HG03575 (cell line): ENCODE measurements around the gene NEGR1.

Experiments
- ATAC-seq: cut with Tn5 transposase; IDR thresholded peaks from one replicate; pipeline ENCODE4 v1.9.1; 2021; ENCODE audit not compliant: unreplicated experiment, insufficient number of reproducible peaks, low FRiP score; ENCODE audit errors: extremely low read depth

NEGR1 gene

GRCh38 chr1:71777094-71777493 lies 505.2 kb downstream of the NEGR1 start:
- no peak for ATAC-seq

DNA sequence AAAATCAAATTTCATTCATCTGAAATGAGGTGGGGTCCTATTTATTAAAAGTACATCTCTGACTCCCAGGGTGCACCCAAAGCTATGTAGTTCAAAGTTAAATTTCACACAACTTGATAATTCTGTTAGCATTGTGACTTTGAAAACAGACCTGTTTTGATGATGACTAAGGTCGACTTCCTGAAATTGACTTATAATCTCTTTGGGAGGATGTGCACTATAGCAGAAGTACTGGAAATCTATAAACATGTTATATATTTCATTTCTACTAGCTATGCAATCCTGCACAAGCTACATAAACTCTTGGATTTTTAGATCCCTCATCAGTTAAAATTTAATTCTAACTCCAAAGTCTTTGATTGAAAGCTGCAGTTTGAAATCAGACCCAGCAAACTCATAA lies 507.6 kb downstream of the NEGR1 start:
- no peak for ATAC-seq

- no peak for ATAC-seq
These were observed 512.2 kb downstream of the NEGR1 start for GRCh38 chr1:71770121-71770520.

- no peak for ATAC-seq
These were observed 515.6 kb downstream of the NEGR1 start for GRCh38 chr1:71766748-71767147.

DNA sequence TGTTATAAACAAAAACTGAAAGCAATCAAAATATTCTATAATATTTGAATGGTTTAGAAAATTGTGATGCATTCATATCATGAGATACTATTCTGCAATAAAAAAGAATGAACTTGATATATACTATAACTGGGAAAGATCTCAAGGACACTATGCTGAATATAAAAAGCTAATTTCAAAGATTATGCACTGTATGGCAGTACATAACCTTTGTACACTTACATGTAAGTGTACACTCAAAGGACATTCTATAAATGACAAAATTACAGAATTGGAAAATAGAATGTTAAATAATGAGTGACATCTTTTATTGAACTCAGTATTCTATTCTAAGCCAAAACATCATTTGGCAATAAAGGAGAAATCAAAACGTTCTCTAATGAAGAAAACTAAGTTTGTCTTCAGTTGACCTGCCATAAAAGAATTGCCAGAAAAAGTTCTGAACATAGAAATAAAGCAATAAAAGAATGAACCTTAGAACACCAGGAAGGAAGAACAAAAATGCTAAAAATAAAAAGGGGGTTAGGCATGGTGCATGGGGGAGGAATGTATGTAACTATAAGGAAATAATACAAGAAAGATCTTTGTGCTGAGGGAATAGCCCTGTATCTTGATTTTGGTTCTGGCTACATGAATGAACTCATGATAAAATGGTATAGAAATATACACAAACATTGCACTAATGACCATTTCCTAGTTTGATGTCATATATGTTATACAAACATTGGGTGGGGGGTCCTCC lies 519.7 kb downstream of the NEGR1 start:
- ATAC-seq, result no peak

- ATAC-seq, result no peak
These were observed 526.9 kb downstream of the NEGR1 start for GRCh38 chr1:71755441-71755840.

- no peak for ATAC-seq
These were observed 528.6 kb downstream of the NEGR1 start for GRCh38 chr1:71753746-71754145.

DNA sequence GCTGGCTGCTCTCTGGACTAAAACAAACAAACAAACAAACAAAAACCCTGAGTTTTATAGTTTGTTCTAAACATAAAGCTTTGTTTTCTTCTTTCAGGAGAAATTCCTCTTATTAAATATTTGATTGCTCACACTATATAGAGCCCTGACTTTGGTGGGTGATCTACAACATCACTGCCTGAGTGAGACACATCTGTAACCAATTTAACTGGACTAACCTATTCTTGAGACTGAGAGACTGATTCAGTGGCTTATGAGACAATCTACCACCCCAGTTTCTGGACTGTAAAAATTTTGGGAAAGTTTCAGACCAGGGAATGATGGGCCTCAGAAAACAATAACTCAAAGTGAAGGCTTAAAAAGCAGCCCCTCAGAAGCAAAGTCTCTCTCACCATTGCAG lies 537.0 kb downstream of the NEGR1 start:
- ATAC-seq, result no peak

DNA sequence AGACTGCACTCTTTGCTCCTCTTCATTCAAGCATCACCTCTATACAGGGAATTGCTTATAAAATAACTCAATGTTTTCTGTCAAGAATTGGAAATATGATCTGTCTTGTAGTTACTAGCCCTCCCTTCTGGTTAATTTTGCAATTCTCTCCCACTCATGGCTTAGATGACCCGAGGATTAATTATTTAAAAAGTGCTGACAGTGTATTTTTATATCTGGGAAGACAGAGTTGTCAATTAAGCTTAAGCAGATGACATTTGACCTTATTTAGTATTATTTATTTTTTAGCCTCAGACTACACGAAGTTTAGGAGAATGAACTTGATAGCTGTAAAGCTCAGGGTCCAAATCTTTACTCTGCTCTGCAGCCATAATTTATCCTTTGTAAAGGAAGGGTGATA lies 538.5 kb downstream of the NEGR1 start:
- no peak for ATAC-seq

GRCh38 chr1:71738910-71739309 lies 543.4 kb downstream of the NEGR1 start:
- ATAC-seq, result no peak

GRCh38 chr1:71738256-71738655 lies 544.1 kb downstream of the NEGR1 start:
- no peak for ATAC-seq

DNA sequence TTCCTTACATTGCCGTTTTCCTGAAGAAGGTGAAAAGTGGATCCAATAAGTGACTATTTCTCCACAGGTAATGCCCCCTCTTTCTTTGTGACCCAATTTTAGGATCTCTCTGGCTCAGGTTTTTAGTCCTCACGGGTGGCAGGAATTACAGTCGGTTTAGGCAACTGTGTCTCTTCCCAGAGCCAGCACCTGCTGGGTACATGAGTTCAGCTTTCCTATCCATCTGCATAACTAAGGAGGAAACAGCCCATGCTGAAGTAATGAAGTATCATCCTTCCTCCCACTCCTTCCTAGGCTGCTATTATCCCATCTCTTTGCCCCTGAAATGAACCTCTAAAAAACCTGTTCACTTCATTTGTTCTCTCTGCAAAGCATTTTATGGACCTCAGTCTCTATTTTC lies 544.6 kb downstream of the NEGR1 start:
- ATAC-seq, result no peak

- no peak for ATAC-seq
These were observed 549.2 kb downstream of the NEGR1 start for GRCh38 chr1:71733121-71733520.

- ATAC-seq, result no peak
These were observed 560.8 kb downstream of the NEGR1 start for GRCh38 chr1:71721532-71721931.

DNA sequence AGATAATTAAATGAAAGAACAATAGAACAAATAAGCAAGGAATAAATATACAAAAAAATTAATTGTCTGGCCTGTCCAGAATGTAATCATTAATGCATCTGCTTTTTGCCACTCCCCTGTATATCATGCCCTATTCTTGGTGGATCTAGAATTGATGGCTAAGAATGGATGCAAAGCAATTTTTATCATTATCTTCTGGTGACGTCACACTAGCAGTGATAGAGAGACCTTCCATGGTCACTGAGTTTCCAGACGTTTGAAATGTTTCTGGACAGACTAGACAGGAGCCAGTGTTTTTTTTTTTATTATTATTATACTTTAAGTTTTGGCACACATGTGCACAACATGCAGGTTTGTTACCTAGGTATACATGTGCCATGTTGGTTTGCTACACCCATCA lies 563.0 kb downstream of the NEGR1 start:
- no peak for ATAC-seq

GRCh38 chr1:71717186-71717585 lies 565.2 kb downstream of the NEGR1 start:
- no peak for ATAC-seq

DNA sequence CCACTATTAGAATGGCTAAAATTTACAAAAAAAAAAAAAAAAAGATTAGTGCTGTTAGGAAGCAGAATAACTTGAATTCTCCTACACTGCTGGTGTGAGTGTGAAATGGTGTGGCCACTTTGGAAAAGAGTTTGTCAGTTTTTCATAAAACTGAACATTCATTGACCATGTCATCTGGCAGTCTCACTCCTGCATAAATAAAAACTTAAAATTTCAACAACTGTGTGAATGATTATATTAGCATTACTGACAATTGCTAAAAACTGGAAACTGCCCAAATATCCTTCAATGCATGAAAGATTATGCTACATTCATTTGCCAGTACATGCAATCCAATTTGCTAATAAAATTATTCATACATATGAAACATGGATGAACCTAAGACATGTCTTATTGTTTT lies 570.9 kb downstream of the NEGR1 start:
- no peak for ATAC-seq

DNA sequence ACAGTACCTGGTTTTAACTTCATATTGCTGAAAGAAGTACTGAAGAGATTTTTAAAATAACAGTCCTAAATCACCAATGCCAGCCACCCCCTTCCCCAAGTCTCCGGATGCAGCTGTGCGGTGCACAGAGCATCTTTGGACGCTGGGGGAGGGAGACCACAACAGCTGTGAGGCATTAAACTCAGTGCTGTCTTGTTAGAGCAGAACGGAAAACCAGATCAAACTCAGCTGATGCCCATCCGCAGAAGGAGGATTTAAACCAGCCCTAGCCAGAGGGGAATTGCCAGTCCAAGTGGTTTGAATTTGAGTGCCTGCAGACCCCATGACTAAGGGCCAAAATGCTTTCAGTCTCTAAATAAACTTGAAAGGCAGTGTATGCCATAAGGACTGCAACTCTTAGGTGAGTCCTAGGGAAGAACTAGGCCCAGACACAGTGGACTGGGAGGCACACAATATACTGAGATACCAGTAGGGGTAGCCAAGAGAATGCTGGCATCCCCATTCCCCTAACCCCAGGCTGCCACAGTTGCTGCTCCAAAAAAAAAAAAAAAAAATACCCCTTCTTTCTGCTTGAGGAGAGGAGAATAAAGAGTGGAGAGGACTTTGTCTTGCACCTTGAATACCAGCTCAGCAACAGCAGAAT lies 576.2 kb downstream of the NEGR1 start:
- no peak for ATAC-seq

- ATAC-seq, result no peak
These were observed 584.2 kb downstream of the NEGR1 start for GRCh38 chr1:71698186-71698585.

GRCh38 chr1:71695821-71696220 lies 586.5 kb downstream of the NEGR1 start:
- no peak for ATAC-seq

- no peak for ATAC-seq
These were observed 587.3 kb downstream of the NEGR1 start for GRCh38 chr1:71695084-71695483.
